HFFc6 (cell line): ENCODE data around the gene CFAP52. TPM values are rescaled to one million over a fixed set of nuclear protein-coding genes. Genes with fewer than 3 reads are reported as not detected.
"Not testable (repeated sequence)": the region's sequence is repeated elsewhere in the genome, so short reads cannot be mapped to it uniquely, and the experiment has no call there.

ENCODE experiments used
- DNase-seq: peaks from one replicate; pipeline ENCODE4 v3.0.0-alpha.2; 2018
- H3K27ac Mint-ChIP-seq: 2 replicates; pipeline ENCODE4 v1.8.0; 2020; ENCODE audit warnings: mild to moderate bottlenecking, mixed read lengths
- H3K27me3 Mint-ChIP-seq: 2 replicates; pipeline ENCODE4 v1.8.0; 2021; ENCODE audit warnings: mild to moderate bottlenecking, moderate library complexity, mixed read lengths; ENCODE audit not compliant: insufficient read depth
- H3K36me3 Mint-ChIP-seq: 2 replicates; pipeline ENCODE4 v1.8.0; 2021; ENCODE audit warnings: low read depth, mixed read lengths
- H3K4me1 Mint-ChIP-seq: 2 replicates; pipeline ENCODE4 v1.8.0; 2020; ENCODE audit warnings: low read depth, mixed read lengths
- H3K4me3 Mint-ChIP-seq: 2 replicates; pipeline ENCODE4 v1.8.0; 2020; ENCODE audit warnings: mild to moderate bottlenecking, moderate library complexity, mixed read lengths
- H3K9me3 Mint-ChIP-seq: 2 replicates; pipeline ENCODE4 v1.8.0; 2020; ENCODE audit warnings: mild to moderate bottlenecking, mixed read lengths
- total RNA-seq, 6 experiments: library from RNA; stranded (reverse); fragmentation: NEBNext Ultra II Directional; extraction: Animal tissue kit (Norgen Biotek cat#: 25700); gene quantifications; 2 replicates in 1 of 6; 3 replicates in 5 of 6; pipeline ENCODE4 v1.2.3, GENCODE V29; 2021
- TF ChIP-seq, protein P1 (sequence below): fragments of 200-600 bp; sonication (generic); IDR thresholded peaks from 2 replicates; pipeline ENCODE4 v1.5.0; 2021; ENCODE audit warnings: antibody characterized with exemption, mild to moderate bottlenecking

Gene CFAP52
- total RNA-seq, 6 experiments from 2014 or later, result not detected

GRCh38 chr17:9594065-9594464 lies 17.6 kb downstream of the CFAP52 start:
- TF ChIP-seq, protein P1, sequence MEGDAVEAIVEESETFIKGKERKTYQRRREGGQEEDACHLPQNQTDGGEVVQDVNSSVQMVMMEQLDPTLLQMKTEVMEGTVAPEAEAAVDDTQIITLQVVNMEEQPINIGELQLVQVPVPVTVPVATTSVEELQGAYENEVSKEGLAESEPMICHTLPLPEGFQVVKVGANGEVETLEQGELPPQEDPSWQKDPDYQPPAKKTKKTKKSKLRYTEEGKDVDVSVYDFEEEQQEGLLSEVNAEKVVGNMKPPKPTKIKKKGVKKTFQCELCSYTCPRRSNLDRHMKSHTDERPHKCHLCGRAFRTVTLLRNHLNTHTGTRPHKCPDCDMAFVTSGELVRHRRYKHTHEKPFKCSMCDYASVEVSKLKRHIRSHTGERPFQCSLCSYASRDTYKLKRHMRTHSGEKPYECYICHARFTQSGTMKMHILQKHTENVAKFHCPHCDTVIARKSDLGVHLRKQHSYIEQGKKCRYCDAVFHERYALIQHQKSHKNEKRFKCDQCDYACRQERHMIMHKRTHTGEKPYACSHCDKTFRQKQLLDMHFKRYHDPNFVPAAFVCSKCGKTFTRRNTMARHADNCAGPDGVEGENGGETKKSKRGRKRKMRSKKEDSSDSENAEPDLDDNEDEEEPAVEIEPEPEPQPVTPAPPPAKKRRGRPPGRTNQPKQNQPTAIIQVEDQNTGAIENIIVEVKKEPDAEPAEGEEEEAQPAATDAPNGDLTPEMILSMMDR, result no peak
- H3K27me3 Mint-ChIP-seq, result peaks cover 4% of the 10 kb centered on the region; the same call in 1 of the 2 replicates
- no peaks in the 10 kb centered on the region; the same call in 1 of the 2 replicates for H3K9me3 Mint-ChIP-seq
- no peak for DNase-seq
- no peaks in the 10 kb centered on the region for H3K36me3 Mint-ChIP-seq
- H3K4me3 Mint-ChIP-seq, result no peak overlapping the region
- H3K27ac Mint-ChIP-seq, result no peak overlapping the region
- H3K4me1 Mint-ChIP-seq, result no peaks in the 10 kb centered on the region

DNA sequence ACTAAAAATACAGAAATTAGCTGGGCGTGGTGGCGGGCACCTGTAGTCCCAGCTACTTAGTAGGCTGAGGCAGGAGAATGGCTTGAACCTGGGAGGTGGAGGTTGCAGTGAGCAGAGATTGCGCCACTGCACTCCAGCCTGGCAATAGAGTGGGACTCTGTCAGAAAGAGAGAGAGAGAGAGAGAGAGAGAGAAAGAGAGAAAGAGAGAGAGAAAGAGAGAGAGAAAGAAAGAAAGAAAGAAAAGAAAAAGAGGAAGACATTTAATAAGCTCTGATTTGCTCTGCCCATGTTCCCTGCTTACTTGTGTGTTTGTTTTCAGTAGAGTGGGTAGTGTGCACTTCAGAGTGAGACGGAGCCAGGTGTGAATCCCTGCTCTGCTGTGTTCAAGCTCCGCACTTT lies 21.2 kb downstream of the CFAP52 start:
- not testable (repeated sequence) for H3K27ac Mint-ChIP-seq, H3K4me3 Mint-ChIP-seq, DNase-seq, H3K4me1 Mint-ChIP-seq, H3K36me3 Mint-ChIP-seq, H3K9me3 Mint-ChIP-seq, H3K27me3 Mint-ChIP-seq

- Mint-ChIP-seq H3K4me3 (no peak overlapping the region), H3K4me1 (no peaks in the 10 kb centered on the region), H3K36me3 (no peaks in the 10 kb centered on the region), H3K27ac (no peak overlapping the region), H3K9me3 (peaks cover 4% of the 10 kb centered on the region; the same call in 1 of the 2 replicates), H3K27me3 (peaks cover 4% of the 10 kb centered on the region; the same call in 1 of the 2 replicates)
- no peak for DNase-seq
- TF ChIP-seq, protein P1, result no peak
These were observed 22.2 kb downstream of the CFAP52 start for GRCh38 chr17:9598661-9599060.

- not testable (repeated sequence) for H3K27ac Mint-ChIP-seq, H3K27me3 Mint-ChIP-seq, H3K4me1 Mint-ChIP-seq, H3K36me3 Mint-ChIP-seq, DNase-seq, H3K4me3 Mint-ChIP-seq
- peaks cover 18% of the 10 kb centered on the region; the same call in 1 of the 2 replicates for H3K9me3 Mint-ChIP-seq
These were observed 28.1 kb downstream of the CFAP52 start for GRCh38 chr17:9604583-9604982.

DNA sequence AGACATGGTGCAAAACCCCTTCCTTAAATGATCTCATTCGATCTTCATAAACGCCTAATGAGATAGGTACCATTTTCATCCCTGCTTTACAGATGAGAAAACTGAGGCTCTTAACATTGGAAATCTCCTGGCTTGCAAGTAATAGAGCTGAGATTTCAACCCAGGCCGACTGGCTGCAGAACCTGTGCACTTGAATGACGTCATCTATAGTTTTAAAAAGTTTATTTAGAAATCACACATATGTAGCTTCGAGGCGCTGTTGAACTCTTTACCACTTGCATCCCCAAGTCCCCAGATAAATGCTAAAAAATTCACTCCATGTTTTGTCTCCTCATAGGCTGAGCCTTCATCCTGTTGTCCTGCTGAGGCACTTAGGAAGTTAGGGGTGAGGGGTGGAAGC lies 30.0 kb downstream of the CFAP52 start:
- Mint-ChIP-seq H3K27me3 (no peaks in the 10 kb centered on the region), H3K27ac (no peak overlapping the region), H3K4me1 (no peaks in the 10 kb centered on the region), H3K9me3 (peaks cover 18% of the 10 kb centered on the region; the same call in 1 of the 2 replicates), H3K36me3 (peaks cover 5% of the 10 kb centered on the region; the same call in 1 of the 2 replicates), H3K4me3 (no peak overlapping the region)
- no peak for DNase-seq
- TF ChIP-seq, protein P1, result no peak

DNA sequence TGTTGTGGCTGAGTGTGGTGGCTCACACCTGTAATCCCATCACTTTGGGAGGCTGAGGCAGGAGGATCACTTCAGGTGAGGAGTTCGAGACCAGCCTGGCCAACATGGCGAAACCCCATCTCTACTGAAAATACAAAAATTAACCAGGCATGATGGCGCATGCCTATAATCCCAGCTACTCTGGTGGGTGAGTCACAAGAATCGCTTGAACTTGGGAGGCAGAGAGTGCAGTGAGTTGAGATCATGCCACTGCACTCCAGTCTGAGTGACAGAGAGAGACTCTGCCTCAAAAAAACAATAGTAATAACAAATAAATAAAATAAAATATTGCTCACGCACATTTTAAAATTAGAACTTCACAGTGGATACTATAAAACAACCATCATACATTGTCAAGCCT lies 30.6 kb downstream of the CFAP52 start:
- not testable (repeated sequence) for H3K36me3 Mint-ChIP-seq, H3K27me3 Mint-ChIP-seq, DNase-seq, H3K4me1 Mint-ChIP-seq, H3K4me3 Mint-ChIP-seq, H3K27ac Mint-ChIP-seq
- peaks cover 18% of the 10 kb centered on the region; the same call in 1 of the 2 replicates for H3K9me3 Mint-ChIP-seq

- no peaks in the 10 kb centered on the region for H3K4me1 Mint-ChIP-seq
- TF ChIP-seq, protein P1, result no peak
- peaks cover 5% of the 10 kb centered on the region; the same call in 1 of the 2 replicates for H3K36me3 Mint-ChIP-seq
- peaks cover 5% of the 10 kb centered on the region; the same call in 1 of the 2 replicates for H3K9me3 Mint-ChIP-seq
- no peaks in the 10 kb centered on the region for H3K27me3 Mint-ChIP-seq
- DNase-seq, result no peak
- no peak overlapping the region for H3K27ac Mint-ChIP-seq
- H3K4me3 Mint-ChIP-seq, result no peak overlapping the region
These were observed 35.1 kb downstream of the CFAP52 start for GRCh38 chr17:9611557-9611956.
